ENCODE results near the gene TMEM63C.

DNA sequence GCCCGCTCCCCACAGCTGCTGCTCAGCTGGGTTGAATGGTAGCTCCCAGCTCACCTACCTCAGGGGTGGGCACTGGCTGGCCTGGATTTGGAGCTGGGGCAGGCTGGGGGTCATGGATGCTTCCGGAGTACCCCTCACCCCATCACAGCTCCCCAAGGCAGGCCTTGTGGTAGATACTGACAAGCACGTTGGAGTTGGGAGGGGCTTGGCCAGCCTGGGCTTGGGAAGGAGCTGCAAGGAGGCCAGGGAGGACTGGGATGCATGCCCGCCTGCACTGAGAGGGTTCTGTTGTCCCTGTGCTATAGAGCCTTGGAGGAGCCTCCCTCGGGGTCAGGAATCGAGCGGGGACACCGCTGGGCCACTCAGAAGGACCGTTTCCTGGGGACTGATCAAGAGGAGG, 14.2 kb downstream of the TMEM63C start:
- TF ChIP-seq CTCF (IDR thresholded peaks at IDR 0.05; ENCODE audit: insufficient read depth, low read length, poor library complexity, severe bottlenecking) (no peak), EZH2phosphoT487 (conservative IDR thresholded peaks at IDR 0.05; ENCODE audit: low read length) (no peak)
